Osteoblast (primary cell): ENCODE measurements around the gene SPAG16. TPM values are rescaled to one million over a fixed set of nuclear protein-coding genes. Genes with fewer than 3 reads are reported as not detected.

ENCODE experiments used
- DNase-seq: peaks from one replicate; pipeline ENCODE4 v3.0.0; 2011; ENCODE audit warnings: low spot score, mixed read lengths; ENCODE audit not compliant: insufficient read length; ENCODE audit errors: missing footprints
- H2AFZ ChIP-seq: 2 replicates; pipeline ENCODE4 v1.6.0; 2011; ENCODE audit warnings: mild to moderate bottlenecking, low read length
- H3K27ac ChIP-seq: 2 replicates; pipeline ENCODE4 v1.5.1; 2011; ENCODE audit warnings: mild to moderate bottlenecking, low read depth, low read length, moderate library complexity
- H3K27me3 ChIP-seq: 2 replicates; pipeline ENCODE4 v1.6.0; 2012; ENCODE audit warnings: mild to moderate bottlenecking, control low read depth, inconsistent platforms, low read length, moderate library complexity; ENCODE audit not compliant: insufficient read depth
- H3K36me3 ChIP-seq: 2 replicates; pipeline ENCODE4 v1.5.1; 2011; ENCODE audit warnings: mild to moderate bottlenecking, low read length, control low read depth, moderate library complexity; ENCODE audit not compliant: insufficient read depth
- H3K4me1 ChIP-seq: 2 replicates; pipeline ENCODE4 v1.5.1; 2011; ENCODE audit warnings: mild to moderate bottlenecking, low read length, control low read depth, moderate library complexity; ENCODE audit not compliant: insufficient read depth
- H3K4me2 ChIP-seq: 2 replicates; pipeline ENCODE4 v1.6.0; 2011; ENCODE audit warnings: mild to moderate bottlenecking, low read length; ENCODE audit not compliant: insufficient read depth
- H3K4me3 ChIP-seq: fragments of 200-600 bp; sonication (generic); 3 replicates; pipeline ENCODE4 v1.5.1; 2012; ENCODE audit warnings: mild to moderate bottlenecking, low read length, inconsistent platforms; ENCODE audit not compliant: insufficient read depth
- H3K79me2 ChIP-seq: 2 replicates; pipeline ENCODE4 v1.6.0; 2012; ENCODE audit warnings: mild to moderate bottlenecking, low read length, control low read depth, inconsistent platforms; ENCODE audit not compliant: insufficient read depth
- H3K9me3 ChIP-seq: 2 replicates; pipeline ENCODE4 v1.5.1; 2011; ENCODE audit warnings: low read depth, low read length, control low read depth
- H4K20me1 ChIP-seq: 2 replicates; pipeline ENCODE4 v1.6.0; 2012; ENCODE audit warnings: mild to moderate bottlenecking, low read length, control low read depth; ENCODE audit not compliant: insufficient read depth
- total RNA-seq: library from RNA; depleted of rRNA; stranded (reverse); fragments of >200 nt; gene quantifications from 2 replicates; pipeline ENCODE4 v1.2.3, GENCODE V29; 2012
- TF ChIP-seq, protein P1 (sequence below): IDR thresholded peaks from 2 replicates; pipeline ENCODE4 v1.5.1; 2011; ENCODE audit warnings: mild to moderate bottlenecking, low read depth, low read length, moderate library complexity; ENCODE audit errors: extremely low read depth

The SPAG16 gene
- total RNA-seq, 1 donor, result 47.8 TPM

DNA sequence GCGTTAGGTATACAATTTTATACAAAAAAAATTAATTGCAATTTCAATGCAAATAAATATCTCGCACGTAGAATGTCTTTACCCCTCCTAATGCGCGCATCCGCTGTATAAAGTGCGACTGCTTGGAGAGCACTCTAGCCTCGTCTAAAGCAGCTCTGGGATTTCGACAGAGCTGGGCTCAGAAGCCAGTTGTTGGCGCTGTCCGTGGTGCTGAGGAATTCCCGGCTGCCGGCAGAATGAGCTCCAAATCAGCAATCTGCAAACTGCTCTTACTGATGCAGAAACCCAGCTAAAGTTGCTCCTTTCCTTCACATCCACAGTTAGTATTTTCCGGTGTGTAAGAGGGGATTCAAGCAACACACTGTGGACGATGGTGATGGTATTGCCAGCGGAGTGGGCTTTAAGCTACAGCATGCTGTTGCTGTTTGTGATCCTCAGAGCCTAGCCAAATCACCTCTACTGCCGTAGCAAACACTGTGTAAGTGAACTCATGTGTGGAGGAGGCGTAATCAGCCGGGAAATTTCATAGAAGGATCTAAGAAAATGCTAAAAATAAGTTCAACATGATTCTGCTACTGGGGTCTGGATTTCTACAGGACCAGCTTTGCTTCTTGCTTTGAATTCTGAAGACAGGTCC, 1126.8 kb downstream of the SPAG16 start, which contains the start of gene VWC2L:
Gene VWC2L (plus strand): TSS at position 137 of the 637 bp plus-strand sequence. CDS start 3,140 bp downstream, outside the sequence.
- Histone ChIP-seq H3K27me3 (no peaks in the 10 kb centered on the region), H3K4me2 (no peak within 1 kb of the TSS), H2AFZ (no peak within 1 kb of the TSS), H4K20me1 (no peaks in the 10 kb centered on the region), H3K4me1 (no peaks in the 10 kb centered on the region), H3K79me2 (no peaks in the 10 kb centered on the region), H3K9me3 (no peaks in the 10 kb centered on the region), H3K36me3 (no peaks in the 10 kb centered on the region), H3K27ac (no peak within 1 kb of the TSS), H3K4me3 (no peak within 1 kb of the TSS)
- TF ChIP-seq, protein P1, sequence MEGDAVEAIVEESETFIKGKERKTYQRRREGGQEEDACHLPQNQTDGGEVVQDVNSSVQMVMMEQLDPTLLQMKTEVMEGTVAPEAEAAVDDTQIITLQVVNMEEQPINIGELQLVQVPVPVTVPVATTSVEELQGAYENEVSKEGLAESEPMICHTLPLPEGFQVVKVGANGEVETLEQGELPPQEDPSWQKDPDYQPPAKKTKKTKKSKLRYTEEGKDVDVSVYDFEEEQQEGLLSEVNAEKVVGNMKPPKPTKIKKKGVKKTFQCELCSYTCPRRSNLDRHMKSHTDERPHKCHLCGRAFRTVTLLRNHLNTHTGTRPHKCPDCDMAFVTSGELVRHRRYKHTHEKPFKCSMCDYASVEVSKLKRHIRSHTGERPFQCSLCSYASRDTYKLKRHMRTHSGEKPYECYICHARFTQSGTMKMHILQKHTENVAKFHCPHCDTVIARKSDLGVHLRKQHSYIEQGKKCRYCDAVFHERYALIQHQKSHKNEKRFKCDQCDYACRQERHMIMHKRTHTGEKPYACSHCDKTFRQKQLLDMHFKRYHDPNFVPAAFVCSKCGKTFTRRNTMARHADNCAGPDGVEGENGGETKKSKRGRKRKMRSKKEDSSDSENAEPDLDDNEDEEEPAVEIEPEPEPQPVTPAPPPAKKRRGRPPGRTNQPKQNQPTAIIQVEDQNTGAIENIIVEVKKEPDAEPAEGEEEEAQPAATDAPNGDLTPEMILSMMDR, result no peak
- peak; percentile 35 for DNase-seq

DNA sequence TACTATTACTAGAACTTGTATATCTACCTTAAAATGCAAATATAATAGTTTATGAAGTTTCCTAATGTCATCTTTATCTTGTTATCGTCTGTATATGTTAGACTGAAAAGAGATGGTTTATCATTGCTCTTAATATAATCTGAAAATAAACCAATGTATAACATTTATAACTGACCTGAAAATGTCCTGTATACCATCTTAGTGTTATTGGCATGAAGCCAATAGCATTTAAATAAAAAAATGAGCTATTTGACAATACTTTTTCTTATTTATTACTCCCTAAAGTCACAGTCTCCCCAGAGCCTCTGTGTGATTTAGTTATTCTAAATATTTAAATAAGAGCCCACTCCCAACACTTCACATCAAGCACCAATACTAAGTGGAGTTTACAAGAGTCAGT, 1128.4 kb downstream of the SPAG16 start:
- no peaks in the 10 kb centered on the region for H4K20me1 ChIP-seq
- DNase-seq, result no peak
- no peak overlapping the region for H3K4me3 ChIP-seq
- no peaks in the 10 kb centered on the region for H3K9me3 ChIP-seq
- no peak overlapping the region for H3K4me2 ChIP-seq
- no peaks in the 10 kb centered on the region for H3K27me3 ChIP-seq
- H3K27ac ChIP-seq, result no peak overlapping the region
- TF ChIP-seq, protein P1, result no peak
- H3K4me1 ChIP-seq, result no peaks in the 10 kb centered on the region
- no peaks in the 10 kb centered on the region for H3K79me2 ChIP-seq
- H2AFZ ChIP-seq, result no peak overlapping the region
- H3K36me3 ChIP-seq, result no peaks in the 10 kb centered on the region

DNA sequence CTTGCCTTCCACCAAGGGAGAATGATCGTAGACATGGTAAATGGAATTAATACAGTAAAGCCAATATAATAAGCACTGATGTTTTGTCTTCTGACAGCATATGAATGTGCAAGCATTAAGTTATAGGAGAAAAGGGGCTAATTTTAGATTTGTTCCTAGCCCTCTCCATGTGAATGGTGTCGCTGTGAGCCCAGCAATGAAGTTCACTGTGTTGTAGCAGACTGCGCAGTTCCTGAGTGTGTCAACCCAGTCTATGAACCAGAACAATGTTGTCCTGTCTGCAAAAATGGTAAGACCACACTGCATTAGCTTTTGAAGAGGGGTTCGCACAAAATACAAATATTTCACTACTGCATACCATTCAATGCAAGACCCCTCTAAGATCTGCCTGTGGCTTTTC, 1152.2 kb downstream of the SPAG16 start:
- H3K36me3 ChIP-seq, result no peaks in the 10 kb centered on the region
- no peaks in the 10 kb centered on the region for H3K27me3 ChIP-seq
- H2AFZ ChIP-seq, result no peak overlapping the region
- no peak overlapping the region for H3K4me3 ChIP-seq
- no peak overlapping the region for H3K4me2 ChIP-seq
- H3K79me2 ChIP-seq, result no peaks in the 10 kb centered on the region
- no peaks in the 10 kb centered on the region for H3K4me1 ChIP-seq
- DNase-seq, result no peak
- no peaks in the 10 kb centered on the region for H4K20me1 ChIP-seq
- TF ChIP-seq, protein P1, result no peak
- peaks cover 2% of the 10 kb centered on the region for H3K9me3 ChIP-seq
- no peak overlapping the region for H3K27ac ChIP-seq

DNA sequence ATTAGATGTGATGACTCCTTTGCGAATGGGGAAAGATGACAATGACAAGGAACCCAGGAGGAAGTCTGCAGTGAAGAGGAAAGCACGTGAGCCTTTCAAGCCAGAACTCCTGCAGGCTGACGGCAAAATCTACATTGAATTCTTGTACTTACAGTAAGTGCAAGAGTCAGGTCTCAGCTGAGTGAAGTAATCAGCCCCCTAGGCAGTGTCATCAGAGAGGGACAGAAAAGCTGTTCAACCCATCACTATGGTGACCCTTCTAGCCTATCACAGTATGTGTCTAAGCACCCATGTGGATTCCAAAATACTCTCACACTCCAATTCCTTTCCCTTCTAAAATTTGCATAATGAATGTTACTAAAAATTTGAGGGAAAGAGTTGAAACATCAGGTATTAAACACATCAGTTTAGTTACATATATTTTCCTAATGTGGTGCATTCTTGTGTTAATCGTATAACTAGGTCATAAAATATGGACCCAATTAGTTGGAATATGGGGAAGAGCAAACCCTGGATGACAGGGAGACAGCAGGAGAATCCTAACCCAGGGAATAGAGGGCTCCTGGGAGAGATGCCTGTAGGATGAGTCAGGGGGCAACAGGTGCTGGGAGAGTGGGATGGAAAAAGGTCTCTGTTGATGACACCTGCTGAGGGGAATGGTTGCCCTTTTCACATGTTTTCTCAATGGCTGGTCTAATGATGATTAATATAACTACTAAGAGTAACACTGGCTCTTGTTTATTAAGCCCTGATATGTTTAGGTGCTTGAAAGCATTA, 1166.0 kb downstream of the SPAG16 start:
- DNase-seq, result no peak
- Histone ChIP-seq H3K4me2 (no peak overlapping the region), H3K27ac (no peak overlapping the region), H3K36me3 (no peaks in the 10 kb centered on the region), H3K4me1 (no peaks in the 10 kb centered on the region), H3K27me3 (no peaks in the 10 kb centered on the region), H3K79me2 (no peaks in the 10 kb centered on the region), H3K4me3 (no peak overlapping the region), H4K20me1 (no peaks in the 10 kb centered on the region), H2AFZ (no peak overlapping the region), H3K9me3 (no peaks in the 10 kb centered on the region)
- TF ChIP-seq, protein P1, result no peak
